Endodermal cell (in vitro differentiated cells): ENCODE results near the gene RSBN1. TPM values are rescaled to one million over a fixed set of nuclear protein-coding genes. Genes with fewer than 3 reads are reported as not detected.

ENCODE experiments used
- DNase-seq: peaks from one replicate; pipeline ENCODE4 v3.0.0-alpha.2; 2017
- H3K27ac ChIP-seq: 2 replicates; pipeline ENCODE4 v1.5.1; 2013; ENCODE audit warnings: mild to moderate bottlenecking, low read depth, low read length, moderate library complexity
- H3K27me3 ChIP-seq: 2 replicates; pipeline ENCODE4 v1.6.1; 2013; ENCODE audit warnings: mild to moderate bottlenecking, low read length, moderate library complexity; ENCODE audit not compliant: insufficient read depth, control insufficient read depth, poor library complexity, severe bottlenecking
- H3K36me3 ChIP-seq: 2 replicates; pipeline ENCODE4 v1.7.0; 2013; ENCODE audit warnings: mild to moderate bottlenecking, low read length, moderate library complexity; ENCODE audit not compliant: control insufficient read depth, insufficient read depth
- H3K4me1 ChIP-seq: one replicate; pipeline ENCODE4 v1.7.0; 2013; ENCODE audit warnings: low read length; ENCODE audit not compliant: control insufficient read depth, insufficient read depth
- H3K4me3 ChIP-seq: 2 replicates; pipeline ENCODE4 v1.5.1; 2013; ENCODE audit warnings: mild to moderate bottlenecking, low read length, moderate library complexity
- H3K9ac ChIP-seq: 2 replicates; pipeline ENCODE4 v1.6.1; 2013; ENCODE audit warnings: mild to moderate bottlenecking, low read length, moderate library complexity; ENCODE audit not compliant: poor library complexity, severe bottlenecking; ENCODE audit errors: extremely low read depth
- H3K9me3 ChIP-seq: 2 replicates; pipeline ENCODE4 v1.6.1; 2013; ENCODE audit warnings: mild to moderate bottlenecking, low read length, moderate library complexity; ENCODE audit not compliant: control insufficient read depth
- H3K27ac Mint-ChIP-seq: 2 replicates; pipeline ENCODE4 v1.8.0; 2020; ENCODE audit warnings: mixed read lengths
- H3K27me3 Mint-ChIP-seq: 2 replicates; pipeline ENCODE4 v1.8.0; 2021; ENCODE audit warnings: mild to moderate bottlenecking, mixed read lengths; ENCODE audit not compliant: insufficient read depth
- H3K36me3 Mint-ChIP-seq: 2 replicates; pipeline ENCODE4 v1.8.0; 2020; ENCODE audit warnings: low read depth, mixed read lengths
- H3K4me1 Mint-ChIP-seq: 2 replicates; pipeline ENCODE4 v1.8.0; 2020; ENCODE audit warnings: mixed read lengths
- H3K4me3 Mint-ChIP-seq: 2 replicates; pipeline ENCODE4 v1.8.0; 2020; ENCODE audit warnings: mild to moderate bottlenecking, moderate library complexity, mixed read lengths
- H3K9me3 Mint-ChIP-seq: 2 replicates; pipeline ENCODE4 v1.8.0; 2020; ENCODE audit warnings: mild to moderate bottlenecking, mixed read lengths
- WGBS, 2 experiments: methylation state at CpG; one replicate each; pipeline versions ENCODE4 v1.1.5 to v1.1.7; 2013; ENCODE audit warnings: missing lambda C conversion rate in 2 of 2, mixed read lengths in 1 of 2; ENCODE audit not compliant: insufficient coverage in 1 of 2, insufficient read length in 1 of 2; 5-methylcytosine and 5-hydroxymethylcytosine counted together
- total RNA-seq, 2 donors: library from RNA; stranded (reverse); fragmentation: NEBNext Ultra II Directional in 1 of 2; extraction: Animal tissue kit (Norgen Biotek cat#: 25700) in 1 of 2; gene quantifications; 2 replicates in 1 of 2; 3 replicates in 1 of 2; pipeline ENCODE4 v1.2.1, GENCODE V29; 2021
- TF ChIP-seq, protein P1 (sequence below): fragments of 200-600 bp; sonication (generic); conservative IDR thresholded peaks from 2 replicates; pipeline ENCODE4 v1.5.0; 2021; ENCODE audit warnings: antibody characterized with exemption, mild to moderate bottlenecking

RSBN1 gene
- total RNA-seq, 2 donors from 2014 or later = 13.7 to 17.5 TPM

DNA sequence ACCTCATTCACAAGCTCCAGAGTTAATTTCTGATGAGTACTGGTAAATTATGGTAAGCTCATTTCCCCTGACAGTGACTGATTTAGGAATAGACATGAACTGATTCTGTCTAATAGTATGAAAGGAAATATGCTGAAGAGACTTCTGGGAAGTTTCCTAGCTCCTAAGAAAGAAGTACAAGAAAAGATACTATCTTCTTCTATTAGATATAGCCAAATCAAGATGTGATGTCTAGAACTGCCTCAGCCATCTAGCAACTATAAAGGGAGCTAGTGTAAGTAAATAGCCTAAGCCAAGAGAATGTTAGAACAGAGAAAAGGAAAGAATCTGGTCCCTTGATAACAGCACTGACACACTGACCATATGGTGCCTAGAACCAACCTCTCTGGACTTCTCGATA lies 42.2 kb downstream of the RSBN1 start:
- no peaks in the 10 kb centered on the region for H3K9me3 ChIP-seq
- H3K27me3 ChIP-seq = no peaks in the 10 kb centered on the region
- H3K27ac ChIP-seq = peak overlapping the region; percentile 91
- no peak overlapping the region for H3K9ac ChIP-seq
- no peaks in the 10 kb centered on the region for H3K4me1 ChIP-seq
- H3K4me3 ChIP-seq = no peak overlapping the region
- peaks cover 10% of the 10 kb centered on the region for H3K4me1 Mint-ChIP-seq
- H3K36me3 Mint-ChIP-seq = peaks cover 21% of the 10 kb centered on the region
- TF ChIP-seq, protein P1, sequence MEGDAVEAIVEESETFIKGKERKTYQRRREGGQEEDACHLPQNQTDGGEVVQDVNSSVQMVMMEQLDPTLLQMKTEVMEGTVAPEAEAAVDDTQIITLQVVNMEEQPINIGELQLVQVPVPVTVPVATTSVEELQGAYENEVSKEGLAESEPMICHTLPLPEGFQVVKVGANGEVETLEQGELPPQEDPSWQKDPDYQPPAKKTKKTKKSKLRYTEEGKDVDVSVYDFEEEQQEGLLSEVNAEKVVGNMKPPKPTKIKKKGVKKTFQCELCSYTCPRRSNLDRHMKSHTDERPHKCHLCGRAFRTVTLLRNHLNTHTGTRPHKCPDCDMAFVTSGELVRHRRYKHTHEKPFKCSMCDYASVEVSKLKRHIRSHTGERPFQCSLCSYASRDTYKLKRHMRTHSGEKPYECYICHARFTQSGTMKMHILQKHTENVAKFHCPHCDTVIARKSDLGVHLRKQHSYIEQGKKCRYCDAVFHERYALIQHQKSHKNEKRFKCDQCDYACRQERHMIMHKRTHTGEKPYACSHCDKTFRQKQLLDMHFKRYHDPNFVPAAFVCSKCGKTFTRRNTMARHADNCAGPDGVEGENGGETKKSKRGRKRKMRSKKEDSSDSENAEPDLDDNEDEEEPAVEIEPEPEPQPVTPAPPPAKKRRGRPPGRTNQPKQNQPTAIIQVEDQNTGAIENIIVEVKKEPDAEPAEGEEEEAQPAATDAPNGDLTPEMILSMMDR = no peak
- H3K36me3 ChIP-seq = peaks cover 41% of the 10 kb centered on the region
- H3K4me3 Mint-ChIP-seq = no peak overlapping the region
- H3K27me3 Mint-ChIP-seq = no peaks in the 10 kb centered on the region
- WGBS, 2 experiments = 100% methylated on average over 1 of the region's 1 CpG; no CpG with 5 or more reads in 1 of the 2 experiments
- no peak overlapping the region for H3K27ac Mint-ChIP-seq
- no peak for DNase-seq
- no peaks in the 10 kb centered on the region for H3K9me3 Mint-ChIP-seq

DNA sequence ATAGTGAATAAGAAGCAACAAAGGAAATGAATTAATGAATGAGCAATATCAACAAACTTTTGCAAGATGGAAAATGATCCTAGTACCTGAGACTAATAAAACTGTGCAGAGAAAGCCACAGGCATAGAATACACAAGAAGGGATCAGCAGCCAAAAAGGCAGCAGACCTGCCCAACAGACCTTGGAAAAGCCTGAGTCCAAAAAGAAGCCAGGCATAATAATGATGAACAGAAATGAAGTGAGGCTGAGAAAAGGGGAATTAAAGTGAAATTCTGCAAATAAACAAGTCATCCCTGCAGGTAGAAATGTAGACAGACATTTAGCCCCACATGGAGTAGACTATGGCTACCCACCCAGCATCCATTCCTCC lies 42.7 kb downstream of the RSBN1 start:
- Mint-ChIP-seq H3K27me3 (no peaks in the 10 kb centered on the region), H3K4me3 (no peak overlapping the region), H3K4me1 (peaks cover 10% of the 10 kb centered on the region), H3K27ac (no peak overlapping the region), H3K9me3 (no peaks in the 10 kb centered on the region), H3K36me3 (peaks cover 20% of the 10 kb centered on the region)
- no peak for DNase-seq
- peaks cover 45% of the 10 kb centered on the region for H3K36me3 ChIP-seq
- H3K4me1 ChIP-seq = no peaks in the 10 kb centered on the region
- peak overlapping the region; percentile 91 for H3K27ac ChIP-seq
- no peak overlapping the region for H3K9ac ChIP-seq
- TF ChIP-seq, protein P1 = no peak
- no peaks in the 10 kb centered on the region for H3K27me3 ChIP-seq
- H3K9me3 ChIP-seq = no peaks in the 10 kb centered on the region
- H3K4me3 ChIP-seq = no peak overlapping the region

DNA sequence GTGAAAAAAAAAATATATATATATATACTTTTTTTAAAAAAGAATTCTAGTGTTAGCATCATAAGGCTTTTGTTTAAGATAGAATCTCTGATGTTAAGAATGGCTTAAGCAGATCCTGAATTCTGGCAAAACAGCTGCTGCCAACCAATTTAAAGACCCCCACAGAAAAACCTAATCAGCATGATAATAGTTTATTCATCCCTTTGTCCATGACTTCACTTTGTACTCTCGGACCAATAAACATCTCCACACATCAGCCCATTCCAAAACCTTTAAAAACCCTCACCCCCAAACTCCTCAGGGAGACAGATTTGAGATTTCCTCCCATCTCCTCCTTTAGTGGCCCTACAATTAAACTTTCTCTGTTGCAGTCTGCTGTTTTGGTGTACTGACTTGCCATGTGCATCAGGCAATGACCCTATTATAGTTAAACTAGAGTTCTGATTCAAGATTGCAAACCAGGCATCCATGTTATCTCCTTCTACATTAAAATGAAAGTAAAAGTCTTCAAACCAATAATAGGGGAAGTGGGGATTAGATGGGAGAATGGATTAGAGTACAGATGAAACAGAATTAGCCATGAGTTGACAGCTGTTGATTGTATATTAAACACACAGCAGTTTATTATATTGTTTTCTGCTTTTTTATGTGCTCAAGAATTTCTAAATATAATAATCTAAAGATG lies 43.2 kb downstream of the RSBN1 start:
- H3K4me1 Mint-ChIP-seq = peaks cover 10% of the 10 kb centered on the region
- H3K27me3 ChIP-seq = no peaks in the 10 kb centered on the region
- H3K9me3 Mint-ChIP-seq = no peaks in the 10 kb centered on the region
- peaks cover 44% of the 10 kb centered on the region for H3K36me3 ChIP-seq
- 57 to 72% methylated on average over 1 of the region's 1 CpG for WGBS, 2 experiments
- H3K27me3 Mint-ChIP-seq = no peaks in the 10 kb centered on the region
- TF ChIP-seq, protein P1 = no peak
- peaks cover 20% of the 10 kb centered on the region for H3K36me3 Mint-ChIP-seq
- H3K27ac Mint-ChIP-seq = no peak overlapping the region
- no peak overlapping the region for H3K4me3 Mint-ChIP-seq
- peak overlapping the region; percentile 91 for H3K27ac ChIP-seq
- no peak overlapping the region for H3K9ac ChIP-seq
- H3K9me3 ChIP-seq = no peaks in the 10 kb centered on the region
- DNase-seq = no peak
- H3K4me1 ChIP-seq = no peaks in the 10 kb centered on the region
- no peak overlapping the region for H3K4me3 ChIP-seq
